ENCODE measurements around the gene GRB10.

DNA sequence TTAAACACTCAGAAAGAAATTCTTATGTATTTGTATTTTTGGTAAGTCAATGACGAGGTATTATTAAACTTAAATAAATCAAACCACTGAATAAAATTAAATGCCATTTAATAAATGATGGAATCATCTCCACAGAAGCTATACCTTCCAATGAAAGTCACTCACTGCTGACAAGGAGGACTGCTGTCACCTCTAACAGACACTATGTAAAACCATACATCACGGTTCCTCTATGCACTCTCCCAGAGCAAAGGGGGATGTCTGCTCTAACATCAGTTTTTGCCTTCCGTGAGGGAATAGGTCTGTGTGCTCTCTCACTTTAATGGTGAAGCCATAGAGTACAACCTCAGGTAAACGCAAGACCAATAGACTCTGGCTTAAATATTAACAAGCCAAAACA, 117.8 kb downstream of the GRB10 start:
- TF ChIP-seq, protein P1, sequence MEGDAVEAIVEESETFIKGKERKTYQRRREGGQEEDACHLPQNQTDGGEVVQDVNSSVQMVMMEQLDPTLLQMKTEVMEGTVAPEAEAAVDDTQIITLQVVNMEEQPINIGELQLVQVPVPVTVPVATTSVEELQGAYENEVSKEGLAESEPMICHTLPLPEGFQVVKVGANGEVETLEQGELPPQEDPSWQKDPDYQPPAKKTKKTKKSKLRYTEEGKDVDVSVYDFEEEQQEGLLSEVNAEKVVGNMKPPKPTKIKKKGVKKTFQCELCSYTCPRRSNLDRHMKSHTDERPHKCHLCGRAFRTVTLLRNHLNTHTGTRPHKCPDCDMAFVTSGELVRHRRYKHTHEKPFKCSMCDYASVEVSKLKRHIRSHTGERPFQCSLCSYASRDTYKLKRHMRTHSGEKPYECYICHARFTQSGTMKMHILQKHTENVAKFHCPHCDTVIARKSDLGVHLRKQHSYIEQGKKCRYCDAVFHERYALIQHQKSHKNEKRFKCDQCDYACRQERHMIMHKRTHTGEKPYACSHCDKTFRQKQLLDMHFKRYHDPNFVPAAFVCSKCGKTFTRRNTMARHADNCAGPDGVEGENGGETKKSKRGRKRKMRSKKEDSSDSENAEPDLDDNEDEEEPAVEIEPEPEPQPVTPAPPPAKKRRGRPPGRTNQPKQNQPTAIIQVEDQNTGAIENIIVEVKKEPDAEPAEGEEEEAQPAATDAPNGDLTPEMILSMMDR (IDR thresholded peaks at IDR 0.05; ENCODE audit: borderline replicate concordance, extremely low read depth, low read length, poor library complexity, severe bottlenecking), result no peak
- TF ChIP-seq EZH2 (IDR thresholded peaks at IDR 0.05; ENCODE audit: borderline replicate concordance, low read depth, low read length, severe bottlenecking), result no peak
